Tibial nerve (tissue), 4 donors: ENCODE results near the gene DCTN3. TPM values are rescaled to one million over a fixed set of nuclear protein-coding genes. Genes with fewer than 3 reads are reported as not detected.

Source experiments
- DNase-seq, 2 donors: peaks; one replicate each; pipeline ENCODE4 v3.0.0-alpha.2; 2019; ENCODE audit warnings: low spot score in 2 of 2
- H3K27ac ChIP-seq, 4 donors: fragments of 200-600 bp; sonication (generic) in 3 of 4; one replicate each; pipeline ENCODE4 v1.5.1; 2017 to 2019; ENCODE audit warnings: mild to moderate bottlenecking in 1 of 4
- H3K27me3 ChIP-seq, 2 donors: fragments of 200-600 bp; sonication (generic) in 1 of 2; one replicate each; pipeline versions ENCODE4 v1.5.1 to v1.6.0; 2017 to 2019
- H3K36me3 ChIP-seq, 3 donors: fragments of 200-600 bp; sonication (generic); one replicate each; pipeline ENCODE4 v1.5.1; 2018 to 2019
- H3K4me1 ChIP-seq, 4 donors: fragments of 200-600 bp; sonication (generic) in 3 of 4; one replicate each; pipeline ENCODE4 v1.5.1; 2017 to 2019
- H3K4me3 ChIP-seq, 4 donors: fragments of 200-600 bp; sonication (generic) in 3 of 4; one replicate each; pipeline ENCODE4 v1.5.1; 2017 to 2019; ENCODE audit warnings: mild to moderate bottlenecking in 1 of 4, moderate library complexity in 1 of 4
- H3K9me3 ChIP-seq, 4 donors: fragments of 200-600 bp; sonication (generic) in 3 of 4; one replicate each; pipeline ENCODE4 v1.5.1; 2017 to 2019
- CTCF ChIP-seq, 5 experiments: fragments of 200-600 bp in 3 of 5; fragments of 450-650 bp in 2 of 5; sonication (generic) in 3 of 5; IDR thresholded peaks; one replicate each; pipeline ENCODE4 v1.5.1; 2016 to 2019; ENCODE audit warnings: antibody characterized with exemption in 5 of 5, mild to moderate bottlenecking in 3 of 5, moderate library complexity in 2 of 5
- EP300 ChIP-seq, 2 donors: sonication (generic); formaldehyde crosslinking; IDR thresholded peaks; one replicate each; pipeline ENCODE4 v1.6.1; 2017; ENCODE audit warnings: antibody characterized with exemption in 2 of 2, mild to moderate bottlenecking in 1 of 2
- POLR2A ChIP-seq, 2 donors: fragments of 450-650 bp; IDR thresholded peaks; one replicate each; pipeline ENCODE4 v1.6.1; 2017; ENCODE audit warnings: antibody characterized with exemption in 2 of 2, mild to moderate bottlenecking in 2 of 2, moderate library complexity in 2 of 2
- WGBS, 2 donors: methylation state at CpG; one replicate each; pipeline ENCODE4 v1.1.5; 2018; 5-methylcytosine and 5-hydroxymethylcytosine counted together
- total RNA-seq, 4 donors: library from RNA; depleted of rRNA; stranded (reverse); fragments of >200 nt; gene quantifications; one replicate each; pipeline ENCODE4 v1.1.0, GENCODE V29; 2016

Gene DCTN3
- total RNA-seq, 4 donors from 2014 or later = 64.7 to 87.5 (median 73.7) TPM

DNA sequence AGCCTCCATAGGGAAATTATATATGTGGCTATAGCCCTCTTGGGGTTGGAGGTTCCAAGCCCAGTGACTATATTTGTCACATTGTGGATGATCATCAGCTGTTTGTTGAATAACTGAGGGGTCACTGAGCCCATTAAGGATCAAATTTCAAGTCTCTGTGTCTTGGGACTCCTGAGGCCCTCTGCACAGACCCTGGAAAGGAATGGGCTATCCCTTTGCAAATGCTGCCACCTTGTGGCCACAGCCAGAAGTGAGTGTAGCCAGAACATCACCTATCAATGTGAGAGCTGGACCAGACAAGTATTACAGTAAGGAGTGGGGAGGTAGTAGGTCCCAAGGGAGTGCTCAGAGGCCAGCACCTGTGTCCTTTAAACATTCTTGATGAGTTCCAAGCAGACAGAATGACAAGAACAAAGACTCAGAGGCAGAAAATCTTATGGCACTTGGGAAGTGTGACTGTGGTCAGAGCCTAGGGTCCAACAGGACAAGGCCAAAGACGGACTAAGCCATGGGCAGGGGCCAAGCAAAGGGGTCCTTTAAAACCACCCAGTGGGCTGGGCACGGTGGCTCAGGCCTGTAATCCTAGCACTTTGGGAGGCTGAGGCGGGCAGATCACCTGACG lies 16.6 kb downstream of the DCTN3 start:
- H3K27me3 ChIP-seq = no peaks in the 10 kb centered on the region
- TF ChIP-seq CTCF (IDR thresholded peaks at IDR 0.05) (peak; percentile 84 to 92 (median 87)), POLR2A (IDR thresholded peaks at IDR 0.05) (no peak)
- no peaks in the 10 kb centered on the region for H3K9me3 ChIP-seq
- no peak overlapping the region for H3K4me3 ChIP-seq
- 55 to 56% methylated on average over 4 of the region's 4 CpGs for WGBS, 2 donors
- peak; percentile 78 to 95 for DNase-seq
- no peak overlapping the region for H3K27ac ChIP-seq
- no peaks in the 10 kb centered on the region for H3K36me3 ChIP-seq
- peaks cover 0 to 4% (median 0%) of the 10 kb centered on the region in 4 donors for H3K4me1 ChIP-seq

DNA sequence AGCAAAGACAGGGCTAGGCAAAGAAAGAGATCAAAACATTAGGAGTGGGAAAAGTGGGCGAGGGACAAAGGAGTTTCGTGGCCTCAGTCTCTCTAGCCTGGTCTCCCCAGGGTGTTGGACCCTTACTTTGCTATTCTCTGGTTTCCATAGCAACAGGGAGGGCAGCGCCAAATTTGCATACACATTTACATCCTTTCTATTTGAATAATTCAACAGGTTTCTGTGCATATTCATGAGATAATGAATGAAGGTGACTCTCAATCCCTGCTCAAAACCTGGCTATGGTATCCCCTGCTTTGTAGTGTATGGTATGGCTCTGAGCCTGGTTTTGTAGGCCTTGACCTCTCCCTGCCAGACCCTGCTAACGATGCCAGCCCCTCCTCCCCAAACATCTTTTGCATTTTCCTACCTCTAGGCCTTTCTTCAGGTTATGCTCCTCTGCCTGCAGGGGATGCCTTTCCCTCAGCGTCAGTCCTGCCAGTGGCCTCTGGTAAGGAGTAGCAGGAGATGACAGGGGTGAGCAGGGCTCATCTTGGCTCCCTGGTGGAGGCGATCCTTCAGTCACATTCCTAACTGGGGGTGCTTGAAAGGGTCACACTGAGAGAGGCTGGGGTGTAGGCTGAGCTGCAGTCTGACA lies 18.2 kb downstream of the DCTN3 start:
- no peaks in the 10 kb centered on the region for H3K9me3 ChIP-seq
- no peak for DNase-seq
- H3K4me1 ChIP-seq = peaks cover 0 to 4% (median 0%) of the 10 kb centered on the region in 4 donors
- H3K27ac ChIP-seq = no peak overlapping the region
- H3K36me3 ChIP-seq = no peaks in the 10 kb centered on the region
- no peak overlapping the region for H3K4me3 ChIP-seq
- TF ChIP-seq POLR2A (IDR thresholded peaks at IDR 0.05) (no peak), CTCF (IDR thresholded peaks at IDR 0.05) (no peak), EP300 (IDR thresholded peaks at IDR 0.05) (no peak)
- 80 to 81% methylated on average over 6 of the region's 6 CpGs for WGBS, 2 donors
- no peaks in the 10 kb centered on the region for H3K27me3 ChIP-seq

DNA sequence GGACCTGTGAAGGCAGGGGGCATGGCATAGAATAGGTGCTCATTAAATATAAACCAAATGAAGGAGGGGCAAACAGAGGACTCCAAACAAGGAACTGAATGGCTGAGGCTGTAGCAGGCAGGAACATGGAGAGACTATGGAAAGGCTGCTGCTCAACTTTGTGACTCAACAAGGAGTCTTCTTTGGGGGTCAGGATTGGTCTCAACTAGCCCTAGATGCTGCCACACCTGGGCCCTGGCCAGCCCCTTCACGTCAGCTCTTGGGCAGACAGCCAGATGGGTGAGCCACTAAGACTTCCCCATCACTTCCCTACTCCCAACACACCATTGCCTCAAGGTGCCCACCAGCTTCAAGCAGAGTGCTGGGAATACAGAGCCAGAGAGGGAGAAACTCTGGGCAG lies 19.4 kb downstream of the DCTN3 start:
- no peaks in the 10 kb centered on the region for H3K9me3 ChIP-seq
- no peaks in the 10 kb centered on the region for H3K36me3 ChIP-seq
- 50 to 71% methylated on average over 1 of the region's 1 CpG for WGBS, 2 donors
- DNase-seq = no peak
- H3K27me3 ChIP-seq = no peaks in the 10 kb centered on the region
- H3K27ac ChIP-seq = no peak overlapping the region
- peaks cover 0 to 4% (median 0%) of the 10 kb centered on the region in 4 donors for H3K4me1 ChIP-seq
- TF ChIP-seq EP300 (IDR thresholded peaks at IDR 0.05) (no peak), POLR2A (IDR thresholded peaks at IDR 0.05) (no peak), CTCF (IDR thresholded peaks at IDR 0.05) (no peak)
- H3K4me3 ChIP-seq = no peak overlapping the region

DNA sequence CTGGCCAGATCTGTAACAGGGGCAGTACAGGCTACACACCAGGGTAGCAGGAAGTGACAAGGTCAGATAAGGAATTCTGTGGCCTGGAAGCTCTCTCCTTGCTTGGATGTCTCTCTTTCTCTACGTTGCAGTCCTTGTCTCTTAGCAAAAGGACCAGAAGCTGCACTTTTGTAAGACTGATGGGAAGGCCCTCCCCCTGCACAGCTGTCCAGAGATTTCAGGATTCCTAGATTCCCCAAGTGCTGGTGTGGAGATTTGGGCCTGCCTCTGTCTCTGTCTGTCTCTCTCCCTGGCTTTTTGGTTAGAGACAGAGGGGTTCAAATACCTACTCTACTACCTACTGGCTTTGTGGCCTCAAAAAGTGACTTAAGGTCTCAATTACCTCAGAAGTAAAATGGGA lies 20.7 kb downstream of the DCTN3 start:
- Histone ChIP-seq H3K9me3 (no peaks in the 10 kb centered on the region), H3K4me3 (no peak overlapping the region), H3K27me3 (no peaks in the 10 kb centered on the region), H3K4me1 (peaks cover 0 to 6% (median 0%) of the 10 kb centered on the region in 4 donors), H3K36me3 (no peaks in the 10 kb centered on the region), H3K27ac (no peak overlapping the region)
- 10 to 44% methylated on average over 1 of the region's 1 CpG for WGBS, 2 donors
- DNase-seq = no peak
- TF ChIP-seq EP300 (IDR thresholded peaks at IDR 0.05) (no peak), POLR2A (IDR thresholded peaks at IDR 0.05) (no peak), CTCF (IDR thresholded peaks at IDR 0.05) (no peak)

GRCh38 chr9:34594177-34594576 lies 26.1 kb downstream of the DCTN3 start:
- TF ChIP-seq POLR2A (IDR thresholded peaks at IDR 0.05) = no peak
- TF ChIP-seq EP300 (IDR thresholded peaks at IDR 0.05) = no peak
- TF ChIP-seq CTCF (IDR thresholded peaks at IDR 0.05) = no peak
- no peak for DNase-seq
- H3K27ac ChIP-seq = peak overlapping the region; percentile 13 to 89 (median 77)
- peaks cover 0 to 51% (median 38%) of the 10 kb centered on the region in 4 donors for H3K4me1 ChIP-seq
- H3K36me3 ChIP-seq = no peaks in the 10 kb centered on the region
- peaks cover 0 to 21% of the 10 kb centered on the region in 2 donors for H3K27me3 ChIP-seq
- no peaks in the 10 kb centered on the region for H3K9me3 ChIP-seq
- 44 to 54% methylated on average over 9 of the region's 9 CpGs for WGBS, 2 donors
- H3K4me3 ChIP-seq = no peak overlapping the region
